Colonic mucosa (tissue), 4 donors: ENCODE results near the gene FAM163A. TPM values are rescaled to one million over a fixed set of nuclear protein-coding genes. Genes with fewer than 3 reads are reported as not detected.
"Not testable (repeated sequence)": the region's sequence is repeated elsewhere in the genome, so short reads cannot be mapped to it uniquely, and the experiment has no call there.

Experiments used
- DNase-seq: peaks from one replicate; pipeline ENCODE4 v3.0.0-alpha.2; 2020
- H3K27ac ChIP-seq: fragments of 200-600 bp; one replicate; pipeline ENCODE4 v1.8.0; 2021
- H3K27me3 ChIP-seq: fragments of 200-600 bp; one replicate; pipeline ENCODE4 v1.8.0; 2021
- H3K36me3 ChIP-seq: fragments of 200-600 bp; one replicate; pipeline ENCODE4 v1.8.0; 2021
- H3K4me1 ChIP-seq: fragments of 200-600 bp; one replicate; pipeline ENCODE4 v1.8.0; 2021; ENCODE audit warnings: mild to moderate bottlenecking
- H3K4me3 ChIP-seq: fragments of 200-600 bp; one replicate; pipeline ENCODE4 v1.8.0; 2021
- H3K9ac ChIP-seq, 2 donors: one replicate each; pipeline ENCODE4 v1.7.0; 2013; ENCODE audit warnings: control low read depth in 2 of 2, low read depth in 2 of 2, low read length in 2 of 2
- H3K9me3 ChIP-seq: fragments of 200-600 bp; one replicate; pipeline ENCODE4 v1.8.0; 2021
- CTCF ChIP-seq: fragments of 200-600 bp; IDR thresholded peaks from one replicate; pipeline ENCODE4 v1.8.0; 2022; ENCODE audit warnings: antibody characterized with exemption, mild to moderate bottlenecking
- intact Hi-C: fragments of 100-400 bp; cut with DNase I; formaldehyde crosslinking; loops from one replicate; pipeline ENCODE4 v1.14.1; 2022
- total RNA-seq, 2 donors: library from RNA; stranded (reverse); fragmentation: NEBNext Ultra II Directional in 1 of 2; extraction: Animal tissue kit (Norgen Biotek cat#: 25700) in 1 of 2; gene quantifications; one replicate each; pipeline ENCODE4 v1.2.1, GENCODE V29; 2021
- donor health status: healthy.
- donor health status: DM: no; HTN: no; CAD: no.
- donor health status: DM: no; HTN: no; CAD: no.

The FAM163A gene
- total RNA-seq: under 1 TPM; 0.10 to 0.56 TPM

GRCh38 chr1:179742717-179743678 lies at the start of gene FAM163A:
Gene FAM163A (plus strand): TSS chr1:179743291. CDS start chr1:179813098, 69,807 bp downstream.
- no peak for DNase-seq
- Histone ChIP-seq H3K9ac (no peak within 1 kb of the TSS), H3K4me3 (peak within 1 kb of the TSS; percentile 25), H3K27me3 (peaks cover 49% of the 10 kb centered on the region), H3K4me1 (no peaks in the 10 kb centered on the region), H3K9me3 (no peaks in the 10 kb centered on the region), H3K27ac (no peak within 1 kb of the TSS), H3K36me3 (no peaks in the 10 kb centered on the region)
- intact Hi-C loops: no loop called here
- no peak for TF ChIP-seq CTCF

GRCh38 chr1:179694530-179694929 lies 48.6 kb upstream of the FAM163A start:
- H3K36me3 ChIP-seq, H3K4me3 ChIP-seq, H3K27ac ChIP-seq, H3K27me3 ChIP-seq, H3K4me1 ChIP-seq, DNase-seq, H3K9ac ChIP-seq, intact Hi-C loops, H3K9me3 ChIP-seq: not testable (repeated sequence)

GRCh38 chr1:179702946-179703539 lies 40.0 kb upstream of the FAM163A start:
- Histone ChIP-seq H3K4me1 (no peaks in the 10 kb centered on the region), H3K4me3 (no peak overlapping the region), H3K27me3 (no peaks in the 10 kb centered on the region), H3K27ac (no peak overlapping the region), H3K36me3 (no peaks in the 10 kb centered on the region), H3K9me3 (no peaks in the 10 kb centered on the region), H3K9ac (no peak overlapping the region)
- intact Hi-C loops: no loop called here
- DNase-seq: no peak
- no peak for TF ChIP-seq CTCF

GRCh38 chr1:179706339-179706941 lies 36.7 kb upstream of the FAM163A start:
- H3K27me3 ChIP-seq: no peaks in the 10 kb centered on the region
- H3K4me1 ChIP-seq: no peaks in the 10 kb centered on the region
- peak; percentile 58 for DNase-seq
- peak; percentile 62 for TF ChIP-seq CTCF
- no peak overlapping the region for H3K9ac ChIP-seq
- no peaks in the 10 kb centered on the region for H3K36me3 ChIP-seq
- H3K27ac ChIP-seq: no peak overlapping the region
- no peak overlapping the region for H3K4me3 ChIP-seq
- intact Hi-C loops: no loop called here
- H3K9me3 ChIP-seq: no peaks in the 10 kb centered on the region

- no peaks in the 10 kb centered on the region for H3K27me3 ChIP-seq
- no peak overlapping the region for H3K9ac ChIP-seq
- H3K36me3 ChIP-seq: no peaks in the 10 kb centered on the region
- H3K9me3 ChIP-seq: no peaks in the 10 kb centered on the region
- no peak for DNase-seq
- intact Hi-C loops: no loop called here
- no peak overlapping the region for H3K4me3 ChIP-seq
- no peaks in the 10 kb centered on the region for H3K4me1 ChIP-seq
- no peak for TF ChIP-seq CTCF
- no peak overlapping the region for H3K27ac ChIP-seq
Measured at GRCh38 chr1:179707406-179707805, 35.7 kb upstream of the FAM163A start.
